IMR-90 (cell line): ENCODE data around the gene ZSCAN4. TPM values are rescaled to one million over a fixed set of nuclear protein-coding genes. Genes with fewer than 3 reads are reported as not detected.

Source experiments
- ATAC-seq: fragments of 200-7000 bp; cut with Tn5 transposase; 2 replicates; pipeline ENCODE4 v1.9.1; 2020; ENCODE audit warnings: low read depth, mild to moderate bottlenecking, moderate library complexity
- BruUV-seq: library from RNA; stranded (reverse); fragments of 400-500 nt; replicated peaks from 2 replicates; lab custom pipeline; 2021; lab: Mats Ljungman, UMichigan
- CTCF ChIA-PET: fragments of 300-600 bp; formaldehyde crosslinking; extraction: SDS; loops from one replicate; lab custom pipeline; 2021; ENCODE audit warnings: antibody characterized with exemption; lab: Yijun Ruan, JAX
- POLR2A ChIA-PET: fragments of 300-600 bp; sonication (Branson Sonifier 250); formaldehyde crosslinking; loops from one replicate; lab custom pipeline; 2022; ENCODE audit warnings: antibody characterized with exemption; ENCODE audit not compliant: unreplicated experiment; lab: Charles Lee
- DNase-seq: peaks from one replicate; pipeline ENCODE4 v3.0.0; 2013
- H2AFZ ChIP-seq: replicated peaks from 2 replicates; pipeline ENCODE3; 2013; ENCODE audit warnings: low read length, mild to moderate bottlenecking; ENCODE audit not compliant: poor library complexity
- H2AK5ac ChIP-seq: 2 replicates; pipeline ENCODE4 v1.6.1; 2013; ENCODE audit warnings: low read depth, low read length, inconsistent platforms
- H2AK9ac ChIP-seq: replicated peaks from 2 replicates; pipeline ENCODE3; 2013; ENCODE audit warnings: mild to moderate bottlenecking, low read depth, low read length, moderate library complexity; ENCODE audit not compliant: poor library complexity
- H2BK120ac ChIP-seq: 2 replicates; pipeline ENCODE4 v1.6.1; 2013; ENCODE audit warnings: low read depth, low read length, inconsistent platforms
- H2BK15ac ChIP-seq: 3 replicates; pipeline ENCODE4 v1.6.1; 2013; ENCODE audit warnings: low read depth, low read length, inconsistent platforms
- H2BK20ac ChIP-seq: 2 replicates; pipeline ENCODE4 v1.6.1; 2013; ENCODE audit warnings: low read depth, mild to moderate bottlenecking, inconsistent platforms, low read length, moderate library complexity
- H2BK5ac ChIP-seq: 2 replicates; pipeline ENCODE4 v1.6.1; 2013; ENCODE audit warnings: mild to moderate bottlenecking, low read depth, low read length, inconsistent platforms; ENCODE audit not compliant: poor library complexity, severe bottlenecking
- H3K14ac ChIP-seq: replicated peaks from 2 replicates; pipeline ENCODE4 v1.6.1; 2013; ENCODE audit warnings: low read depth, low read length, inconsistent platforms
- H3K18ac ChIP-seq: 2 replicates; pipeline ENCODE4 v1.6.1; 2013; ENCODE audit warnings: low read depth, low read length, control low read depth
- H3K23ac ChIP-seq: 2 replicates; pipeline ENCODE4 v1.6.1; 2013; ENCODE audit warnings: low read depth, low read length, inconsistent platforms
- H3K27ac ChIP-seq: 2 replicates; pipeline ENCODE4 v1.5.1; 2013; ENCODE audit warnings: mild to moderate bottlenecking, control low read depth, low read length; ENCODE audit not compliant: insufficient read depth
- H3K27me3 ChIP-seq: 2 replicates; pipeline ENCODE4 v1.6.1; 2013; ENCODE audit warnings: low read length; ENCODE audit not compliant: control insufficient read depth, insufficient read depth
- H3K36me3 ChIP-seq: 2 replicates; pipeline ENCODE4 v1.6.1; 2013; ENCODE audit warnings: low read length, mixed read lengths; ENCODE audit not compliant: control insufficient read depth, insufficient read depth
- H3K4ac ChIP-seq: 2 replicates; pipeline ENCODE4 v1.6.1; 2013; ENCODE audit warnings: low read depth, low read length, inconsistent platforms
- H3K4me1 ChIP-seq: 2 replicates; pipeline ENCODE4 v1.6.1; 2013; ENCODE audit warnings: low read length, mixed read lengths; ENCODE audit not compliant: control insufficient read depth, insufficient read depth
- H3K4me2 ChIP-seq: 2 replicates; pipeline ENCODE4 v1.6.1; 2013; ENCODE audit warnings: low read depth, mild to moderate bottlenecking, control low read depth, low read length, moderate library complexity
- H3K4me3 ChIP-seq: 2 replicates; pipeline ENCODE4 v1.5.1; 2013; ENCODE audit warnings: low read depth, mild to moderate bottlenecking, control low read depth, low read length, moderate library complexity; ENCODE audit not compliant: insufficient read depth
- H3K56ac ChIP-seq: 2 replicates; pipeline ENCODE4 v1.6.1; 2013; ENCODE audit warnings: low read length, inconsistent platforms; ENCODE audit not compliant: insufficient read depth; ENCODE audit errors: extremely low read depth
- H3K79me1 ChIP-seq, 2 experiments: 2 replicates each; pipeline ENCODE4 v1.6.1; 2013; ENCODE audit warnings: low read length in 2 of 2, inconsistent platforms in 1 of 2, low read depth in 1 of 2
- H3K9ac ChIP-seq: 2 replicates; pipeline ENCODE4 v1.6.1; 2013; ENCODE audit warnings: low read depth, low read length, control low read depth
- H3K9me1 ChIP-seq: 2 replicates; pipeline ENCODE4 v1.6.1; 2013; ENCODE audit warnings: low read length, inconsistent platforms; ENCODE audit not compliant: insufficient read depth
- H3K9me3 ChIP-seq: 2 replicates; pipeline ENCODE4 v1.6.1; 2013; ENCODE audit warnings: low read length; ENCODE audit not compliant: control insufficient read depth, insufficient read depth
- H4K20me1 ChIP-seq: 2 replicates; pipeline ENCODE4 v1.6.1; 2013; ENCODE audit warnings: low read length, inconsistent platforms; ENCODE audit not compliant: insufficient read depth
- H4K5ac ChIP-seq: 2 replicates; pipeline ENCODE4 v1.6.1; 2013; ENCODE audit warnings: mild to moderate bottlenecking, low read depth, low read length, control low read depth
- H4K8ac ChIP-seq, 2 experiments: 2 replicates each; pipeline ENCODE4 v1.6.1; 2013; ENCODE audit warnings: low read depth in 2 of 2, low read length in 2 of 2, control low read depth in 1 of 2, inconsistent platforms in 1 of 2
- H4K91ac ChIP-seq: 2 replicates; pipeline ENCODE4 v1.6.1; 2013; ENCODE audit warnings: low read depth, low read length, inconsistent platforms; ENCODE audit not compliant: insufficient read depth
- BHLHE40 ChIP-seq: fragments of 150-350 bp; IDR thresholded peaks from 2 replicates; pipeline ENCODE4 v1.6.1; 2016; ENCODE audit warnings: mild to moderate bottlenecking, low read depth, low read length
- CHD1 ChIP-seq: IDR thresholded peaks from 2 replicates; pipeline ENCODE4 v1.6.1; 2012; ENCODE audit warnings: low read depth, low read length, improper control_type of control experiment
- ELK1 ChIP-seq: fragments of 150-350 bp; IDR thresholded peaks from 2 replicates; pipeline ENCODE4 v1.6.1; 2016; ENCODE audit warnings: low read depth, mild to moderate bottlenecking, low read length, moderate library complexity, borderline replicate concordance
- FOS ChIP-seq: fragments of 150-350 bp; IDR thresholded peaks from 2 replicates; pipeline ENCODE4 v1.6.1; 2016; ENCODE audit warnings: low read depth, low read length
- MAFK ChIP-seq: IDR thresholded peaks from 2 replicates; pipeline ENCODE4 v1.6.1; 2012; ENCODE audit warnings: low read depth, low read length, improper control_type of control experiment
- MAZ ChIP-seq: IDR thresholded peaks from 2 replicates; pipeline ENCODE4 v1.6.1; 2012; ENCODE audit warnings: low read depth, mild to moderate bottlenecking, low read length, improper control_type of control experiment, moderate library complexity, borderline replicate concordance
- MXI1 ChIP-seq: IDR thresholded peaks from 2 replicates; pipeline ENCODE4 v1.6.1; 2012; ENCODE audit warnings: low read depth, mild to moderate bottlenecking, low read length, moderate library complexity, borderline replicate concordance
- NFE2L2 ChIP-seq: fragments of 150-350 bp; IDR thresholded peaks from 2 replicates; pipeline ENCODE4 v1.6.1; 2016; ENCODE audit warnings: low read depth, mild to moderate bottlenecking, low read length
- POLR2A ChIP-seq: IDR thresholded peaks from 2 replicates; pipeline ENCODE4 v1.6.1; 2012; ENCODE audit warnings: mild to moderate bottlenecking, low read depth, low read length
- RAD21 ChIP-seq: IDR thresholded peaks from 2 replicates; pipeline ENCODE4 v1.6.1; 2012; ENCODE audit warnings: low read length, improper control_type of control experiment
- RCOR1 ChIP-seq: IDR thresholded peaks from 2 replicates; pipeline ENCODE4 v1.6.1; 2012; ENCODE audit warnings: mild to moderate bottlenecking, low read length, improper control_type of control experiment; ENCODE audit not compliant: insufficient replicate concordance
- RFX5 ChIP-seq: IDR thresholded peaks from 2 replicates; pipeline ENCODE4 v1.8.0; 2012; ENCODE audit warnings: low read depth, mild to moderate bottlenecking, low read length, moderate library complexity
- SMC3 ChIP-seq: fragments of 150-350 bp; IDR thresholded peaks from 2 replicates; pipeline ENCODE4 v1.6.1; 2016; ENCODE audit warnings: low read depth, mild to moderate bottlenecking, antibody characterized with exemption, low read length, moderate library complexity
- WGBS, 2 experiments: methylation state at CpG; one replicate each; pipeline versions ENCODE4 v1.1.5 to v1.1.7; 2013; ENCODE audit warnings: missing lambda C conversion rate in 2 of 2; ENCODE audit not compliant: insufficient read length in 1 of 2; ENCODE audit errors: extremely low coverage in 2 of 2; 5-methylcytosine and 5-hydroxymethylcytosine counted together
- dilution Hi-C: fragments of 300-500 bp; cut with HindIII; formaldehyde crosslinking; loops from one replicate; pipeline ENCODE4 v1.14.3; 2018; ENCODE audit warnings: low sequenced_read_pairs; ENCODE audit not compliant: unreplicated experiment
- in situ Hi-C: fragments of 300-500 bp; cut with MboI; formaldehyde crosslinking; loops from 3 replicates; pipeline ENCODE4 v1.14.3; 2019; ENCODE audit warnings: low sequenced_read_pairs, inconsistent platforms, mixed read lengths
- intact Hi-C: fragments of 100-400 bp; cut with micrococcal nuclease; formaldehyde crosslinking; loops from 2 replicates; pipeline ENCODE4 v1.10.0; 2022
- polyA plus RNA-seq, 3 experiments: library from polyadenylated mRNA; depleted of rRNA; stranded (reverse); fragments of >200 nt; gene quantifications; 2 replicates each; pipeline ENCODE4 v1.2.3, GENCODE V29; 2012; ENCODE audit warnings: low replicate concordance in 1 of 3
- total RNA-seq: library from RNA; depleted of rRNA; stranded (reverse); fragments of >200 nt; gene quantifications from 2 replicates; pipeline ENCODE4 v1.2.3, GENCODE V29; 2012

Gene ZSCAN4
- total and polyA plus RNA-seq, 2 of the 4 experiments (the other 2 are of a cell fraction): not detected

DNA sequence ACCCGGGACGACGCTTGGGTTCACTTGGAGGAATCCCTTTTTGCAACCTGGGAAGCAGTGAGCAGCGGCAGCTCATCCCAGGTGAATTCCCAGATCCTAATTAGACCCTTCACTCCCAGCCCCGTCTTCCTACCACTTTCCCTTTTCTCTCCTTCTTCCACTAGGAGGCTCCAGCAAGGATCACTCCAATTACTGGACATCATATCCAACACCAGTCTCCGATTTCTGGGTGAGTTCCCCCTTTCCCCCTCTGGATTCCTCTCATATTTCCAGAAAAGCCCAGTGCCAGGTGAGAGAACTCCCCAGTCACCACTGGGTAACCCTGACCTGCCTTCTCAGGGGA lies 17.1 kb upstream of the ZSCAN4 start:
- H3K4ac ChIP-seq: no peak overlapping the region
- no peak overlapping the region for H3K9ac ChIP-seq
- DNase-seq: no peak
- no peaks in the 10 kb centered on the region for H3K27me3 ChIP-seq
- H3K27ac ChIP-seq: no peak overlapping the region
- H3K79me1 ChIP-seq: no peaks in the 10 kb centered on the region
- intact Hi-C loops (no loop called here), dilution Hi-C loops (no loop called here), in situ Hi-C loops (no loop called here)
- no peak overlapping the region for H3K56ac ChIP-seq
- H4K8ac ChIP-seq: no peak overlapping the region
- no peak overlapping the region for H3K4me2 ChIP-seq
- H3K18ac ChIP-seq: no peak overlapping the region
- H2BK120ac ChIP-seq: no peak overlapping the region
- no TSS peak for BruUV-seq
- no peak overlapping the region for H2AK5ac ChIP-seq
- no peak overlapping the region for H2BK15ac ChIP-seq
- H2AK9ac ChIP-seq: no peak overlapping the region
- H3K9me1 ChIP-seq: no peaks in the 10 kb centered on the region
- no peak for ATAC-seq
- POLR2A ChIA-PET: no interaction called here
- H4K20me1 ChIP-seq: no peaks in the 10 kb centered on the region
- H3K23ac ChIP-seq: no peak overlapping the region
- no peak overlapping the region for H4K5ac ChIP-seq
- WGBS, 2 experiments: 33% methylated on average over 1 of the region's 6 CpGs; no CpG with 5 or more reads in 1 of the 2 experiments
- no peaks in the 10 kb centered on the region for H3K36me3 ChIP-seq
- H3K4me1 ChIP-seq: no peaks in the 10 kb centered on the region
- TF ChIP-seq RAD21 (no peak), RCOR1 (no peak), BHLHE40 (no peak), CHD1 (no peak), RFX5 (no peak), MXI1 (no peak), NFE2L2 (no peak), MAZ (no peak), MAFK (no peak), SMC3 (no peak), FOS (no peak), ELK1 (no peak), POLR2A (no peak)
- peaks cover 9% of the 10 kb centered on the region for H3K9me3 ChIP-seq
- no peak overlapping the region for H2BK20ac ChIP-seq
- H3K4me3 ChIP-seq: no peak overlapping the region
- no peak overlapping the region for H2BK5ac ChIP-seq
- H4K91ac ChIP-seq: no peak overlapping the region
- H3K14ac ChIP-seq: no peak overlapping the region
- H2AFZ ChIP-seq: no peak overlapping the region
- CTCF ChIA-PET: no interaction called here
